ENCODE results near the gene CDC123.

DNA sequence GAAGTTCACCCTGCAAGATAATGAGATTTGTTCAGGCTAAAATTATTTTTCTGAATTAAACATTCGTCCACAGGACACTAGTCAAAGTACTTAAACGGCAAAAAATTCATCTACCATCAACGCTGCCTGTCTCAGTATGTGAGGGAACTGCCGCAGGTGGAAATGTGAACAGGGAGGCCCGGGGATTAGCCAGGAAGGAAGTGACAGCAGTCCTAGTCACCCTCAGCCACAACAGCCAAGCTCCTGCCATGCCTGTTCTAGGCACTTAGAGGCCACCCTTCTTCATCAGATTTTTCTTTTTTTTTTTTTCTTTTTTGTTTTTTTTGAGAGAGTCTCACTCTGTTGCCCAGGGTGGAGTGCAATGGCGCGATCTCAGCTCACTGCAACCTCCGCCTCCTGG, 9.7 kb upstream of the CDC123 start:
- TF ChIP-seq POLR2AphosphoS5 (IDR thresholded peaks at IDR 0.05; ENCODE audit: low read depth, low read length): no peak
- TF ChIP-seq POLR2A (IDR thresholded peaks at IDR 0.05; ENCODE audit: low read depth, low read length): no peak

All from GM12892 (cell line).